ENCODE measurements around the gene ADSS2. TPM values are rescaled to one million over a fixed set of nuclear protein-coding genes. Genes with fewer than 3 reads are reported as not detected.
A peak's percentile ranks its signal among the peaks of the same experiment; 100 is the strongest.

The ADSS2 gene
- polyA plus RNA-seq, 1 of the 3 experiments (the other 2 are of a cell fraction): 30.7 TPM

GRCh38 chr1:244461245-244462071 is 9.7 kb upstream of the ADSS2 start, which contains the start of gene CATSPERE (continued):
- TF ChIP-seq IRF3 (IDR thresholded peaks at IDR 0.05; ENCODE audit: low read depth, low read length) (no peak), MXI1 (IDR thresholded peaks at IDR 0.05; ENCODE audit: low read depth, low read length) (peak; percentile 34; the same call in 1 of the 2 replicates), EZH2phosphoT487 (IDR thresholded peaks at IDR 0.05; ENCODE audit: borderline replicate concordance, low read depth) (no peak), REST (IDR thresholded peaks at IDR 0.05; ENCODE audit: low read depth, low read length) (no peak), JUND (IDR thresholded peaks at IDR 0.05) (no peak)

GRCh38 chr1:244460197-244460596 is 8.5 kb upstream of the ADSS2 start:
- WGBS (ENCODE audit: low lambda C conversion rate): 90% methylated on average over 4 of the region's 4 CpGs
- Histone ChIP-seq H3K79me2 (ENCODE audit: insufficient read depth) (no peaks in the 10 kb centered on the region), H4K20me1 (ENCODE audit: insufficient read depth) (no peaks in the 10 kb centered on the region), H3K27ac (ENCODE audit: low read depth in 2 of 2, low read length in 1 of 2) (no peak overlapping the region), H2AFZ (ENCODE audit: low read depth) (0 out of 2 replicates have a peak overlapping the region, but pooled peaks have one; percentile 94), H3K9me2 (no peaks in the 10 kb centered on the region), H3K4me1 (ENCODE audit: control insufficient read depth in 1 of 2, insufficient read depth in 2 of 2, low read depth in 1 of 2, low read length in 1 of 2) (peaks cover 0 to 17% of the 10 kb centered on the region in 2 experiments; a peak in 3 of 4 replicates), H3K9me3 (no peaks in the 10 kb centered on the region), H3K36me3 (replicated peaks in 1 of 2; ENCODE audit: control insufficient read depth in 1 of 2, insufficient read depth in 2 of 2, low read length in 1 of 2) (peaks cover 0 to 11% of the 10 kb centered on the region in 2 experiments), H3K4me2 (no peak overlapping the region), H3K27me3 (ENCODE audit: insufficient read depth) (no peaks in the 10 kb centered on the region), H3K9ac (no peak overlapping the region), H3K4me3 (ENCODE audit: low read depth in 2 of 2, low read length in 1 of 2) (no peak overlapping the region), H3F3A (replicated peaks; ENCODE audit: insufficient read depth) (peaks cover 3% of the 10 kb centered on the region)
- ChIA-PET CTCF (no interaction called here), POLR2A (interaction anchor here (0.6 kb wide), 1 partner anchor 9 kb away, joined by 3 read pairs; no protein-coding TSS in a partner anchor)
- TF ChIP-seq FOXM1 (IDR thresholded peaks at IDR 0.05; ENCODE audit: low read depth): no peak
- no peak for TF ChIP-seq RXRA (IDR thresholded peaks at IDR 0.05; ENCODE audit: borderline replicate concordance, low read depth)
- TF ChIP-seq MAX (IDR thresholded peaks at IDR 0.05; ENCODE audit: low read depth): no peak
- TF ChIP-seq RCOR1 (IDR thresholded peaks at IDR 0.05; ENCODE audit: low read length): no peak
- TF ChIP-seq RFX5 (IDR thresholded peaks at IDR 0.05; ENCODE audit: low read length): no peak
- no peak for TF ChIP-seq EP300 (IDR thresholded peaks at IDR 0.05; ENCODE audit: borderline replicate concordance in 1 of 2, low read depth in 1 of 2, low read length in 1 of 2)
- DNase-seq: no peak
